ENCODE measurements around the gene TFEB. TPM values are rescaled to one million over a fixed set of nuclear protein-coding genes. Genes with fewer than 3 reads are reported as not detected.

The TFEB gene
- polyA plus RNA-seq, 1 donor = 5.8 TPM

DNA sequence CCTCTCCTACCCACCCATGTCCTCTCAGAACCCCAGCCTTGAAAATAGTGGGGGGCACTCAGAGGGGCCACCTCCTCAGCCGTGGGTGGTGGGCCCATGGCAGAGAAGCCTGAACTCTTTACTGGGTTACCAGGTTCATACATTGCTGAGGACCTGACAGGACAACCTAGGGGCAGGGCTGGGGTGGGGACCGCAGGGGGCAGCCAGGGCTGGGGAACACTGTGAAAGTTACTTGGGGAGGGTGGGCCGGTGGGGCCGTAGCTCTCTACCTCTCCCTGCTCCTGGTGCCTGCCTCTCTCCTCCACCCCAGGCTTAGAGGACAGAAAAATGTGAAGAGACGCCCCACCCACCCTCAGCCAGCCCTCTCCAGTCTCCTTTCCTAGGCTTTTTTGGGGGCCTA is 81.7 kb downstream of the TFEB start:
- no peak for DNase-seq (ENCODE audit: low read depth)

DNA sequence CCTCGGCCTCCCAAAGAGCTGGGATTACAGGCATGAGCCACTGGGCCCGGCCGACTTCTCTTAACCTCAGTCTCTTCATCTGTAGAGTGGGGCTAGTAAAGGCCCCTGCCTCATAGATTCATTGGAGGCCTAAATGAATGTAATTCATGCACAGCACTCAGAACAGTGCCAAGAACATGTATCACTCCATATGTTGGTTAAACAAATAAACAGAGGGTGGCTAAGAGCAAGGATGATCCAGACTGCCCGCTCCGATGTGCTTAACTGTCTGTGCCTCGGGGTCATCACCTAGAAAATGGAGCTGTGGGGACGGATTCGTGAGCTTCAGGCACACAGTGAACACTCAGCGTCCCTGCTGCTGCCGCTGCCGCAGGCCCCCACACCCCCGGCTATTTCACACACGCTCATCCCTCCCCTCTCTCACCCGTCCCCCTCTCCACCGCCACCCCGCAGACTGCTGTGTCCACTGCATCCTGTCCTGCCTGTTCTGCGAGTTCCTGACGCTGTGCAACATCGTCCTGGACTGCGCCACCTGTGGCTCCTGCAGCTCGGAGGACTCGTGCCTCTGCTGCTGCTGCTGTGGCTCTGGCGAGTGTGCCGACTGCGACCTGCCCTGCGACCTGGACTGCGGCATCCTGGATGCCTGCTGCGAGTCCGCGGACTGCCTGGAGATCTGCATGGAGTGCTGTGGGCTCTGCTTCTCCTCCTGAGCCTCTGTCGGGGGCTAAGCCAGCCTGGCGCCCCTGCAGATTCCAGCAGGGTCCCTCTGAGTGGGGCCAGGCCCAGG is 82.3 kb downstream of the TFEB start:
- no peak for DNase-seq (ENCODE audit: low read depth)

DNA sequence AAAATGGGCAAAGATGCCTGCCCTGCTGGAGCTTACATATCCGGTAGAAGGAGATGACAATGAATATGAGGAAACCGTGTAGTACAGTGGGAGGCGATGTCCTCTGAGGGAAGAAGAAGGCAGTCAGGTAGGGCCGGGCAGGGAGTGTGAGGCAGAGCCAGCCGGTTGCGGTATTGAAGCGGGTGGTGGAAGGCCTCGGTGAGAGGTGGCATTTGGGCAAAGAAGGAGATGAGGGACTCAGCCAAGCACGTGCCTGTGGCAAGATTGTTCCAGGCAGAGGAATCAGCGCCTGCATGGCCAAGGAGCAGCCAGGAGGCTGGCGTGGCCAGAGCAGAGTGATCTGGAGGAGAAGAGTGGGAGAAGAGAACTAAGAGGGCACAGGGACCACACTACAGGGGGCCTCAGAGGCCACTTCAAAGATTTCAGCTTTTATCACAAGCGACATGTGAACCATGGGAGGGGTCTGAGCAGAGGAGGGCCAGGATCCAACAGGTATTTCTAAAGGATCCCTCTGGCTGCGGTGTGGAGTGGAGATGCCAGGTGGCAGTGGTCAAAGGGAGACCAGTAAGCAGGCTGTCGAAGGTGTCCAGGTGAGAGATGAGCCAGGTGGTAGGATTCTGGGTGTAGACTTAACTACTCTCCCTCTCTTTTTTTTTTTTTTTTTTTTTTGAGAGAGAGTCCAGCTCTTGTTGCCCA is 83.3 kb downstream of the TFEB start:
- no peak for DNase-seq (ENCODE audit: low read depth)

DNA sequence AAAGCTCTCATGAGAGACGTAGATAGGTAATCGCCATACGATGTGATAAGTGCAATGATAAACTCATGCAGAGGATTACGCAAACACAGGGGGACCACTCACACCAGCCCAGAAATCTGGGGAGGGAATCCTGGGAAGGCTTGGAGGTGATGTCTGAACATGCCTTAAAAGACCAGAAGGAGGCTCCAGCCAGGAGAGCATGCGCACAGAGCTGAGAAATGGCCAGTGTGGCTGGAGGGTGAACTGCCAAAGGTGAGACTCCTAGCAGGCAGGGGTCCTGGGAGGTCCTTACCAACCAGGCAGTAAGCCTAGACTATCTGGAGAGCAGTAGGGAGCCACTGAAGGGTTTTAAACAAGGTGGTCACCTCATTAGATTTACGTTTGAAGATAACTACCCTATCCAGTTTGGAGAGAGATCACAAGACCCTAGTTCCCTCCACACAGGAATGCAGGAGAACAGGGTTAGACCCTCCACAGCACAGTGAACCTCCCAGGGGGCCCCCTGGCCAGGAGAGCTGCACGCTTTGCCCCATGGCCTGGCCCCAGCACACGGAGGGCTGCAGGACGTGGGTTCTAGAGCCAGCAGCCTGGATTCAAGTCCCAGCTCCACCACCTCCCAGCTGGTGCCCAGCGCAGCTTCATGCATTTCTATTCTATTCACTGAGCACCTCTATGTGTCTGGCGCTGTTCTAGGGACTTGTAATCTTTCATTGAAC is 84.0 kb downstream of the TFEB start:
- no peak for DNase-seq (ENCODE audit: low read depth)

DNA sequence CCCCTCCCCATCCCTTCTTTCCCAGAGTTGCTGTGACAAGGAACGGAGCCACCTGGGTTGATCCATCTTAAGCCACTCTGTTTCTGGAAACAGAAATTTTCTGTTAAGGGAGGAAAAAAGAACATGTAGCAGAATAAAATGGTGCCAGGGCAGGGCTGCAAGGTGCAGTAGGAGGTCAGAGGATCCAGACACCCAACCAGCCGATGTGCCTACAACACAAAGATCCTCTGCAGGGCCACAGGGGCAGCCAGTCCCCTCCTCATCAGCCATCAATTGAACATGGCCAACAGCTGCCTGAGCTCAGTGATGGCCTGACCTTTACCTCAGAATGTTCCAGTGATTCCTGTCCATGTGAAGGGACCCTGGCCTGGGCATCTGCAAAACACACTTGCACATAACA is 85.3 kb downstream of the TFEB start:
- no peak for DNase-seq (ENCODE audit: low read depth)

DNA sequence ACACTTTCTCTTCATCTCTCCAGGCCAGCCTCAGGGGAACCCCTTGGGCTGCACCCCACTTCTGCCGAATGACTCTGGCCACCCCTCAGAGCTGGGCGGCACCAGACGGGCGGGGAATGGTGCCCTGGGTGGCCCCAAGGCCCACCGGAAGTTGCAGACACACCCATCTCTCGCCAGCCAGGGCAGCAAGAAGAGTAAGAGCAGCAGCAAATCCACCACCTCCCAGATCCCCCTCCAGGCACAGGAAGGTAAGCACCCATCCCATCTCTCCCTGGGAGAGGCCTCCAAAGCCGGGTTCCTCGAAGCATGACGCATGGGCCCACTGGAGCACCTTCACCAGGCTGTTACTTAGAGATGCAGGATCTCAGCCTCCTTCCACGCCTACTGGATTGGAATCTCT is 85.8 kb downstream of the TFEB start:
- no peak for DNase-seq (ENCODE audit: low read depth)

DNA sequence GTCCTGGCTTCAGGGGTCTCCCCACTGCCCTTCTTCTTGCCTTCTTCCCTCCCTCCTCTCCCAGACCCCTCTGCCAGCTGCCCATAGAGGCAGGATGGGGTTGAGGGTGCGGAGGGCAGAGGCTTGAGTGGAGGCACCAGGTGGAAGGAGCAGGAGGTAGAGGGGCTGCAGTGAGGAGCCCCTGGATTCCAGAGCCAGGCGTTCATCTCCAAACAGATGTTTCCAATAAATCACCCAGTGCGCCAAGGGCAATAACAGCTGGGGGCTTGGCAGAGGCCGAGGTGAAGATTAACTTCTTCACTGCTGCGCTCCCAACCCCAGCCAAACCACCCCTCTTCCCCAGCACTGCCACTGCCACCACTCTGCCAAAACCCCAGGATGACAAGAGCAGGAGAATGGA is 86.5 kb downstream of the TFEB start:
- no peak for DNase-seq (ENCODE audit: low read depth)

DNA sequence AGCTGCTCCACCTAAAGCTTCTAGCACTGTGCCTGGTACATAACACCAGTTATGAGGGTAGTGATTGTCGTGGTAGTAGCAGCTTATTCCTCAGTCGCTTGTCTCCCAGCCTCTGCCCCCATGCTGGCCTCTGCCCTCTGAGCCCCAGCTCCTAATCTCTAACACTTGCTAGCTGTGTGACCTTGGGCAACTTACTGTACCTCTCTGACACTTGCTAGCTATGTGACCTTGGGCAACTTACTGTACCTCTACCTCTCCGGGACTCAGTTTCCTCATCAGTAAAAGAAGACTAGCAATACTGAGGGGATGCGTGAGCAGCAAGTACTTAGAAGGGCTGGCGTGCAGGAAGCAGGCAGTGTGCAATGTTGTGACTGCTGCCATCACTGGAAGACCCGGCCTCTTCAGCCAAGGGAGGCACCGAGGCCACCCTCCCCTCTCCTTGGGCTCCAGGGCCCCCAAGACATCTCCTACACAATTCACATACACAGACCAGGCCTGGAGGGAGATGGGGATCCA is 87.3 kb downstream of the TFEB start:
- no peak for DNase-seq (ENCODE audit: low read depth)

DNA sequence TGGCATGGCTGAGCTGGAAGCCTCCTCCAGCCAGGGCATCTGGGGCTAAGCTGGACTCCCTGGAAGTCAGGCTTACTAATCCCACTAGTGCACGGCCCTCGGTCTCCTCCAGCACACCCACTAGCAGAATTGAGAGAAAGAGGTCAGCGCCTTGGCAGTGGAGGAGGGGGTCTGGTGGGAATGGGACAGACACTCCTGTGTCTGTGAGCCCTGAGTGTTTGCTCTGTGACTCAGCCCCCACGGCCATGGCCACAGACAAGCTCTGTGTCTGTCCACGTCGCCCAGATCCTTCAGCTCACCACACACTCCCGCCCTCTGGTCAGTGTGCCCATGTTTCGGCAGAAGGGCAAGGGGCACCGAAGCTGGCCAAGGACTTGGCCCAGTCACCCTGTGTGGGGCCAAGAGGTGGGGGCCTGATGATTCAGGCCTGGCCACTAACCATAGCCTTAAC is 88.3 kb downstream of the TFEB start:
- DNase-seq (ENCODE audit: low read depth) = no peak

DNA sequence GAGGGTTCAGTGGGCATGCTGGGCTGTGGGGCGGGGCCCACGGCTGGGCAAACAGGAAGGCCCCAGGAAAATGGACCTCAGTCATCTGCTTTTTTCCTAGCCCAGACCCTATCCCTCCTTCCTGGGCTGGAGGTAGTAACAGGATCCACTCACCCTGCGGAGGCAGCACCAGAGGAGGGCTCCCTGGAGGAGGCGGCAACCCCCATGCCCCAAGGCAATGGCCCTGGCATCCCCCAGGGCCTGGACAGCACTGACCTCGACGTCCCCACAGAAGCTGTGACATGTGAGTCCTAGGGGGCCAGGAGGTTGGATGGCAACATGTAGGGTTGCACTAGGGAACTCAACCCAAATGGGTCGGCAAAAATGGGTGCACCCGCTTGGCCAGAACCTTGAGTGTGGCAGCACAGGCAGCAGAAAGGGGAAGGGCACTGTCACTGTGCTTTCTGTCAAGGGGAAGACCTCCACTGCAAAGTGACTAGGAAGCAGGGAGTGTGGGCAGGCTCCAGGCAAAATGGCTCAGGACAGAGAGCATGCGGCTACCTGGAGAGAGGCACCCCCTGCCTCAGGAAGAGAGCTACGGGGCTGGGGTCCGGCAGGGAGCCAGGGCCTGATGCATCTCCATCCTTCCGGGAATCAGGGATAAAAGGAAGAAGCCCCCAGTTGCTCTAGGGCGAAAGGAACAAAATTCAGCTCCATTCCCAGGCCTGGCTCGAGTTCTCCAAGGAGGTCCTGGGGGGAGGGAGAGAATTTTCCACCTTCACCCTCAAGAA is 89.2 kb downstream of the TFEB start:
- no peak for DNase-seq (ENCODE audit: low read depth)

DNA sequence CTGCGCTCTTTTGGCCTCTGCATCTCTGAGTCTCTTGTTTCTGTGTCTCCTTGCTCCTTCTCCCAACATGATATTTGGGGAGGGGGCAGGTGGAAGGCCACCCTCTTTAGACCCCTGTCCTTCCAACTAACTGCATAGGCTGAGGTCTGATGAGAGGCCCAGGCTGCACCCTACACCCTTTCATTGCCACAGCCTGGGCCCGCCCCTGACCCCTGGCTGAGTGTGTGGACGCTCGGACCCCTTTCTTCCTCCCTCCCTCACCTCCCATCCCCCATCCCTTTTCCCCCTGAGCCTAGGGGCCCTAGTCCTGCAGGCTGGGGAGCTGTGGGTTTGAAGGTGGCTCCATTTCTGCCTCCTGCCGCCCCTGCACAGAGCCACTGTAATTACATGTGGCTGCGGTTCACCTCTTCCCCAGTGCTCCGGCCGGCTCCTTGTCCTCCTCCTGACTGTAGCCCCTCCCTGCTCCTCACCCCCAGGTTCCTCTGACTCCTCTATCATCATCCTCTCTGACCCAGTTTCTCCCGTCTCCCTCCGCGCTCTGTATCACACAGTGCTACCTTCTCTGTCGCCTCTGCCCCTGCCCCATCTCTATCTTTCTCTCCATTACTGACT is 90.3 kb downstream of the TFEB start:
- no peak for DNase-seq (ENCODE audit: low read depth)

DNA sequence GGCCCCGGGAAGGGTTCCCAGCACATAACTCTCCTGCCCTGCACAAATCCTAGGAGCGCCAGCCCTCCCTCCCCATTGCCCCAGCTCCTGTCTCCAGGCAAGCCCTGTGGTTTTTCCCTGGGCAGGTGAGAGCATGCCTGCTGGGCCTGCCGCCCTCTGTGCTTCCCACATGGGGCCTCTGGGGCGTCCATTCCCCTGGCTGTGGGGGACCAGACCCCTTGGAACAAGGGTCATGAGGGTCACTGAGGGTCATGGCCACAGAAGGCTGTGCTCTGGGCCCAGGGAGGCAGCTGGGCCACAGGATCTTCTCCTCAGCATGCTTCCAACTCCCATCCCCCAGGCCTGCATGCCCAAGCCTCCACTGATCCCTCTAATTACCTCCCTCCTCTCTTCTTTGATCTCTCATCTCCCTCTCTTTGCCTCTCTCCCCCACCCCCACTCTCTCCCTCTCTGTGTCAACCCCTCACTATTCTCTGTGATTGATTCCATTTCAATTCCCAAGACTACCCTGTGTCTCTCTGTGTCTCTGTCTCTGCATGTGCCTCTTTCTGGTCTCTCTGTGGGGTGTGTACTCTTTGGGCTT is 91.0 kb downstream of the TFEB start:
- DNase-seq (ENCODE audit: low read depth) = no peak

DNA sequence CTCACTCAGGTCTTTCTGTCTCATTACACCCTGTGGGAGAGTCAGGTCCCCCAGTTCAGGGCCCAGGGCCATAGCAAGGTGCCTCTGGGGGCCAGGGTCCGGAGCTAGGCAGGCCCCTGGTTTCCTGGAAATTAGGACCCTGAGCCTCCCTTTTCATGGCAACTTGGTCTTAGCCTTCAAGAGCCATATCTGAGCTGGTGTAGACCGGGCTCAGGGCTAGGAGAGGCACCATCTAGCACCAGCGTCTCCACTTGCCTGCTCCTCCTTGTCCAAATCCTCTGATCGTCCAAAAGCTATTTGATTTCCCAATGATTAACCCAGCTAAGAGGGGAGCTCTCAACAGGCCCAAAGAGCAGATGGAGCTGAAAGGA is 91.5 kb downstream of the TFEB start:
- no peak for DNase-seq (ENCODE audit: low read depth)

DNA sequence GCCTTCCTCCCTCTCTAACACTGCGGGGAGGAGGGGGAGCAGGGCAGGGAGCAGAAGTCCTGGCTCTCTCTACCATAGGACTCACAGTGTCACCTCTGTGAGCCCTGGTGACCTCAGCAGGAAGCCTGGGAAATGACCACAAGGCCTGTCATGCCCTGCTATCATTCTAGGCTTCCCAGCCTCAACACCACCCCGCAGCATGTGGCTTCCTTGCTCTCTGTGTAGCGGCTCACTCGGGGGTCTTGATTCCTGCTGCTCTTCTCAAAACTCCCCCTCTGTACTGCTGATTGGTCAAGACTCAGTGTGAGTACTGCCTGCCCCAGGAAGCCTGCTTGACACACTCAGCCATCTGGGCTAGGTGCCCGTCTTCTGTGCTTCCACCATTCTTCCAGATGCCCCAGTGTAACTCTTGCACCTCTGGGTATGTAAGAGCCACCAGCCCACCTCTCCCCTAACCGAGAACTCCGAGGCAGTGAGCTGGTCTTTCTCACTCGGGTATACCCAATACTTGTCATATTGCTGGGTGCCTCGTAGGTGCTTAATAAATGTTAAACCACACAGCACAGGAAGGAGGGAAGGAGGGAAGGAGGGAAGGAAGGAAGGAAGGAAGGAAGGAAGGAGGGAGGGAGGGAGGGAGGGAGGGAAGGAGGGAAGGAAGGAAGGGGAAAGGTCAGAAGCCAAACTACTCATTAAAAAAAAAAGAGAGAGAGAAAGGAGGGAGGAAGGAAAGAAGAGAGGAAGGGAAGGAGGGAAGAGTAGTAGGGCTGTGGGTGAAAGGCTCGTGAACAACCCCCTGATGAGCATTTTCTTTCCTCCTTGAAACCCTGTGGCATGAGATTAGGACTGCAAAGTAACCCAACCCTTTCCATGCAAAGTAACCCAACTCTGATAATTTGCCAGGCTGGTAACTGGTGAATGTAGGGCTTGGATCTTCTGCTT is 92.2 kb downstream of the TFEB start:
- DNase-seq (ENCODE audit: low read depth) = no peak

DNA sequence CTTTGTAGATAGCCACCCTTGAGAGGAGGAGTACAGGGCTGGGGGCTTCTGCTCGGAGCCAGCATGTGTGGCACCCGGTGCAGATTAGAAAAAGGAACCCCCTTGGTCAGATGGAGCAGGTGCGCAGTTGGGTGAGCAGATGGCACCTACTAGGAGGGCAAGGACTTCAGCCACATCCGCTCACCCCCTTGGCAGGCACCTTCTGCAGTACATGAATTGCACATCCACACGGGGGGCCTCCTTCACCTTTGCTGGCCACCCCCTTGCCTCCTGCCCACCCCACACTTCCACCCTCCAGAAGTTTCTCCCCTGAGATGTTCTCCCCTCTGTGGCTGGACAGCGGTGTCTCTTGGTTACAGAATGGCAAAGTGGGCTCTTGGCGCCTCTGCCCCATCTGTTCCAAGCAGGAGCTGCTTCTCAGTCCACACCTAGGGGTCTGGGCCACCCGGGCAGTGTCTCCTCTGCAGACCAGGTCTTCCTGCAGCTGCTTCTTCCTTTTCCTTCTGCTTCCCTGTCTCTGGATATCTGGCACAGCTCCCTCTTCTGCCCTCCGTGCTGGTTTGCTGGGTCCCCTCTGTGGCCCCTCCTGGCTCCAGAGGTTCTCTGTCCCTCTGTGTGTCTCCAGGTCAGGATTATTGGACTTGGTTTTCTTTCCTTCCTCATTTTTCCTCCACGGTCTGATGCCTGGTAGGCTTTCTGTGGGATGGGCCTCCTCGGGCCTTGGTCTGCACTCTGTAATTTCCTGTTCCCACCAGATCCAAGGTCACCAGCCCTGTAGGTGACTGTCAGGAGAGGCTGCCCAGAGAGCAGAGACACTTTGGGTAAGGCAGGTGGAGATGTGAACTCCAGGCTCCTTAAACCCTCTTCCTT is 93.1 kb downstream of the TFEB start:
- DNase-seq (ENCODE audit: low read depth) = no peak

DNA sequence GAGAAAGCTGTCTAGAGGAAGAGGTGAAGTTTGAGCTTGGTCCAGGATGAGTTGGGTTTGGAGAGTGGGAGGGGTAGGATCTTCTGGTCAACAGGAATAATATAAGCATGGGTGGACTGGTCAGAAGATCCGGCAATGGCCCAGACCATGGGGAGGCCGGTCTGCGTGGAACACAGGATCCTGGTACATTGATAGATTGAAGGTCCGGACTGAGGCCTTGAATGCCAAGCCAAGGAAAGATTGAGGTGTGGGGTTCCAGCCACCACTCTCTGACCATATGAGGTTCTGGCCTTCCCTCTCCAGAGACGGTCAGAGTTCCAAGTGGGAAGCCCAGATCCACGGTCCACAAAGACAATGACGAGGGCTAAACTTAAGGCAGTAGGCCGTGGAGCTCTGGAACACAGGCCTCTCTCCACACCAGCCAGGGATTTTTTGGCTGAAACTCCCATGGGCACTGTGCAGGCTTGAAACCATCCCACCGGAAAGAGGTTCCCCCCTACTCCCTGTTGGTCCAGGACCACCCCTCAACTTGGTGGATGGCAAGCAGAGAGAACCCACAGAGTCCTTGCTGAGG is 94.0 kb downstream of the TFEB start:
- no peak for DNase-seq (ENCODE audit: low read depth)

DNA sequence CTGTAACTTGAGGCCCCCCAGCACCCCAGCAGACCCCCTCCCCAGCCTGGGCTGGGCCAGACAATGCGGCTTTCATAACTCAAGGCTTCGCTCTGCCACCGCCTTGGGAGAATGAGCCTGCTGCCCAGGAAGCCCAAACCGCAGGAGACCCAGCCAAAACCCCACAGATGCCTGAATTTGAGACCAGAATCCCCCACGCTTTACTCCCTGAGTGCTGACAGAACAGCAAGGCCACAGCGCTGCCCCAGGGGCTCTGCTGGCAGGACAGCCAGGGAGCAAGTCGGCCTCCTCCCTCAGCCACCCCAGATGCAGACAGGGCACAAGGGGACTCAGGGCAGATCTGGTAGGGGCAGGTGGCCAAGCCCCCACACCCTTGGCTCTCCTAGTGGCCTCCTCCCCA is 95.0 kb downstream of the TFEB start:
- no peak for DNase-seq (ENCODE audit: low read depth)

DNA sequence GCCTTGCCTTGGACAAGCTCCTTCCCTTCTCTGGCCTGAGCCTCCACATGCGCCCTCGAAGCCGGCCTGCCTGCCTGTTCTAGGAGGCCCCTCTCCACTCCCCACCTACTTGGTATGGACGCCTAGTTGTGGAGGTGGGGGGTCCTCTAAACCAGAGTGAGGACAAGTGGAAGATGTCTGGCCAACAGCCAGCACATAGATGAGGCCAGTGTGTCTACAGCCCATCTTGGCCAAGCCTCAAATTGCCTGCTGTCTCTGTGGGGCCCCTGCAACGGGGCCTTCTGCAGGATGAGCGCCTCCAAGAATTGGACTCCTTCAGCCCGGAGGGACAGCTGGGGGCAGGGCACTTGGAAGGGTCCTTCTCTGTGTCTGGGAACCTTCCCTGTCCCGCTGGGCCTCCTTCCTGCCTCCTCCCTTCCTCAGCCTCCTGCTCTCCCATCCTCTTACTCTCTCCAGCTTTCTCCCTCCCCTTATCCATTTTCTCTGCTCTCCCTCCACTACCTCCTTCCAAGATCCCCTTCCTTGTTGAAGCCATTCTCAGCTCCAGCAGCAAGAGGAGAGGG is 95.5 kb downstream of the TFEB start:
- peak; percentile 56 for DNase-seq (ENCODE audit: low read depth)
